ENCODE data around the gene DNM3.

GRCh38 chr1:171953835-171954234 lies 112.5 kb downstream of the DNM3 start:
- TF ChIP-seq POLR2AphosphoS5 (IDR thresholded peaks at IDR 0.05; ENCODE audit: low read depth, low read length): no peak
- no peak for TF ChIP-seq NFIC (IDR thresholded peaks at IDR 0.05; ENCODE audit: borderline replicate concordance)
- no peak for TF ChIP-seq CTCF (IDR thresholded peaks at IDR 0.05)
- TF ChIP-seq USF2 (IDR thresholded peaks at IDR 0.05; ENCODE audit: borderline replicate concordance, low read depth, low read length): no peak
- TF ChIP-seq REST (IDR thresholded peaks at IDR 0.05; ENCODE audit: low read depth, low read length): no peak
- no peak for TF ChIP-seq RXRA (IDR thresholded peaks at IDR 0.05; ENCODE audit: borderline replicate concordance, low read depth)
- no peak for TF ChIP-seq FOXJ3 (CRISPR knock-in tag; IDR thresholded peaks at IDR 0.05)
- TF ChIP-seq TEAD4 (IDR thresholded peaks at IDR 0.05; ENCODE audit: borderline replicate concordance, insufficient read depth): no peak
- TF ChIP-seq YY1 (IDR thresholded peaks at IDR 0.05; ENCODE audit: low read depth): no peak
- TF ChIP-seq GABPA (IDR thresholded peaks at IDR 0.05; ENCODE audit: low read depth): no peak
- no peak for TF ChIP-seq MXI1 (IDR thresholded peaks at IDR 0.05; ENCODE audit: low read depth, low read length)
